ENCODE results near the gene NUP210L.

NUP210L gene

GRCh38 chr1:154154534-154155191 lies at the start of gene NUP210L:
Gene NUP210L, minus strand, starts transcription at chr1:154155073.
- DNase-seq, result no peak

DNA sequence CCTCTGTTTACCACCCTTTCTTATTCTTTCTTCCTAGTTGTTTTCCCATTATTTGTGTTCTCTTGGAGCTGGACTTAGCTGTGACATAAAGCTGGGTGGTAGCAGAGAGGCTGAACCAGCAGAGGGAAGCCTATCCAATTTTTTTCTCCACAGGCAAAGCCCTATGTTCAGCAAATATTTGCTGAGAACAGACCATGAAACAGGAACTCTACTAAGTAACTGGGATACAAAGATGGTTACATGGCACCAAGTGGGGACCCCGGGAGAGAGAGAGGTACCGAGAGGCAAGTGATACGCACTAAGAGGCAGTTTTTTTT lies 44.6 kb upstream of the NUP210L start:
- DNase-seq, result no peak

DNA sequence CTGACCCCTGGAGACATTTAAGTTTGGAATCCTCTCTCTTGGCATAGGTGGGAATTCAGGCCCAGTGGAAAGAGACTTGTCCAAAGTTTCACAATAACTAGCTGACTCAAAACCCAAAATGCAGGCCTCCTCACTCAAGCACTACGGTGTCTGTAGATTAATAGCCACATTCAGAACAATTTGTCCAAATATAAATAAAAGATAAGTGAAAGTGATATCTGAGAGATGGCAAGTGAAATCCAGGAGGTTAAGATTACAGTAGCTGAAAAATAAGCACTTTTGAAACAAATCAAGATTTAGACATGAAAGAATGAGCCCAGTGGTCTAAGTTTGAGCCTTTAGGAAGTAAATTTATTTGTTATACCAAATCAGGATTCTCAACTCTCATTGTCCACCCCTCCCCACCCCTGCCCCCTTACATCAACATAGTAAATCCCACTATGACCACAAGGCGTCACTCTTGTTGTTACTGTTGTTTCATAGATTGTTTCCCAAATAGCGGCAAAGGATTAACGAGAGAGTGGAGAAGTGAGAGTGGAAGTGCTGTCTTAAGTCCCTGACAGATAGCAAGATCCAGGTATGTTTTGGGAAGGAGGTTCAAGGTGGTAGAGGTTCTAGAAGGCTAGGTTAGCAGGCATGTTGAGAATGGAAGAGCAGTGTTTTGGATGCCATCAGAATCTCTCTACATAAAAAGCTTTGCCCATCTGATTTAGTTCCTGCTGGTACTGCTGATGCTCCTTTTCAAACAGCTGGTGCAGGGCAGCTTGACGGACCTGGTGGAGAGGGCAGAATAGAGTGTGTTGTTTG lies 44.1 kb upstream of the NUP210L start:
- DNase-seq, result peak; percentile 38

DNA sequence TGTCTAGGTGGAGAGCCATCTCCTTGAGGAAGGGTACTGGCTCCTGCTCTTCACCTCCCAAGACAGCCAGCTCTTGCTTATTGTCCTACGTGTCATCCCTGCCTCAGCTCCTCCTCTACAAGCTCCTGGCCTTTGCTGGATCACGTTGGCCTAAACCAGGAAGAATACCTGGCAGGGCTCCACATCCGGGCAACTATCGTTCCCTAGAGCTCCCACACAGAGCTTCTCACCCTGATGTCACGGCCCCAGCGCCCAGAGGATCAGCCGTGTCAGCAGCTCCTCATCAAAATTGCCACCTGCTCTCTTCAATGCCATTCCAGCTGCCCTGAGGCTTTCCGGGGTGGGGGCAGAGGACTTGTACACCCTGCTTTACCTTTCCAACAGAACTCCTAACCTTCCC lies 38.9 kb upstream of the NUP210L start:
- no peak for DNase-seq

DNA sequence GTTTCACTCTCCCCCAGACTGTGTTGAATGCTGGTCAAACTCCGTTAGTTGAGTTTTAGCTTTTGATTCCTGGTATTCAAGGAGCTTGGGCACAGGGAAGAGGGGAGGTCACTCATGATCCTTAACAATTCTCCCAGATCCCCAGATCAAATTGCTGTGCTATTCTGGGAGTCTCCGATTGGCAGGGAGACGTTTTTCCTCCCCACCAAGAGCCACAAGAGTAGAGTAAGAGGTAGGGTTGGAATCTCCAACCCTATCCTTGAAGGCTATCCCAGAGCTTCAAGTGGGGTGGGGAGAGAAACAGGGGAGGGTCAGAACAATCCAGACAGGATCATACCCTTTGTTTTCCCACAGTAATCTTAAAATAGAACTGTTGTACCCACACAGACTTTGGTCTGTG lies 37.6 kb upstream of the NUP210L start:
- no peak for DNase-seq

DNA sequence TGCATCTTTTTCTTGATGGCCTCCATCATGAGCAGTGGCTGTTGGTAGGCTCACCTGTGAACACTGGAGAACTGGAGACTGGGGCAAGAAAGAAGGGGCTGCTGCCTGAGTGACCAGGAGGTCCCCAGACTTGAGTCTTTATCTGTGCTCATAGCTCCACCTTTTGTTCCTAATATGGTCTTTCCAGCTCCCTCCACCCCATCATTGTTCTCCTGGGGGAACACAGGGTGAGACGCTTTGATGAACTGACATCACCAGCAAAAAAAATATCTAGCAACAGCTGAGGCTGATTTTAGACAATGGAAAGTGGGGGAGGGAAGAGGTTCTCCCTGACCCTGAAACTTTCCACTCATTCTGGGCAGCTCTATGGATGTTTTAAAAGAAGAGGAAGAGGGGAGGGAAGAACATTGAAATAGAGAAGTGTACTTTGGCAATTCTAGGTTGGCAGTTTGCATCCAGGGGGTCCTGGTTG lies 37.2 kb upstream of the NUP210L start, which contains the start of gene TPM3:
TSS of gene TPM3 (minus strand) at position 111 of the 472 bp plus-strand sequence. CDS start at position 29, 82 bp downstream.
- DNase-seq, result no peak

- DNase-seq, result no peak
Measured at GRCh38 chr1:154190550-154190949, 35.7 kb upstream of the NUP210L start.

GRCh38 chr1:154186852-154187501 lies 32.1 kb upstream of the NUP210L start:
- no peak for DNase-seq

- DNase-seq, result no peak
Measured at GRCh38 chr1:154186177-154186576, 31.3 kb upstream of the NUP210L start.

- DNase-seq, result peak; percentile 95
Measured at GRCh38 chr1:154183046-154183915, 28.4 kb upstream of the NUP210L start.

DNA sequence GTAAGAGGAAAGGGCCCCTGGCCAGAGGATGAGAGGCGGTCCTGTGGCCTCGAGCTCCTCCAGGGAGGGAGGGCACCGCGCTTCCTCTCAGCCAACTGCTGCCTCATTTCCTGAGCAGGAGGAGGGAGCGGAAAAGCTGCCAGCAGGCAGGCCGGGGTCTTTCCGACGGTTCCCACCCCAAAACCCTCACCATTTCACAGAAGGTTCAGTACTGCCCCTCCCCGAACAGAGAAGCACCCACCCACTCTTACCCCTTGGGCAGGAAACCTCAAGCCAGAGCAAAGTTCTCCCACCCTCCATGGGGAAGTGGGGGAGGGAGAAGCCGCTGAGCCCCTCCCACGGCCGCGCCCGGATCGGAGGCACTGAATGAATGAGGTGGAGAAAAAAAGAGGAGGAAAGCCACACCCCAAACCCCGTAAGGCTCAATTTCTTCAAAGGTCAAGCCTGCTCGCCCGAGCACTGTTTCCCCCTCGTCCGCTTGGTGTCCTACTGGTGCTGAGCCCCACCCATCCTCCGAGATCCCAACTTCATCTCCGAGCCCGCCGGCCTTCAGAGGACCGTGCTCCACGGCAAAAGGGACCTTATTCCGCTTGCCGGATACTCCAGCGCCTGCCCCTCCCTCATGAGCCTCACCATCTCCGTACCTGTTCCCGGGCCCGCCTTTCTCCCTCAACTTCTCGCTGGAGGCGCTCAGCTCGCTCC lies 27.6 kb upstream of the NUP210L start:
- no peak for DNase-seq

DNA sequence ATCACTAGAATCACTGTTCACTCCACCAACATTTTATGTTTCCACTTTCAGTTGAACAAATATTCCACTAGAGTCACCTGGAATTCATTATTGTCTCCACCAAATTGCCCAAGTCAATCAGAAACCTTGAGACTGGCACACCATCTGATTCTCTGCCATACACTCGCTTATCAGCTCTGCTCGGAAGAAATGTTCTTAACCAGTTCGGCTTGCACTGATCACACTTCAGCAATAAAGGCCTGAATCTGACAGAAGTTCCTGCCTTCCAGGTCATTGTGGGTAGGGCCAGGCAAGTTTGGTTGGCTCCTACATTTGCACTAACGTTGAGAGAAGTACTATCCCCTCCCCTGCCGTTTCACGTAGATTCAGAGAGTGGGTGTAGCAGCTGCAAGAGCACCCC lies 27.1 kb upstream of the NUP210L start:
- no peak for DNase-seq

DNA sequence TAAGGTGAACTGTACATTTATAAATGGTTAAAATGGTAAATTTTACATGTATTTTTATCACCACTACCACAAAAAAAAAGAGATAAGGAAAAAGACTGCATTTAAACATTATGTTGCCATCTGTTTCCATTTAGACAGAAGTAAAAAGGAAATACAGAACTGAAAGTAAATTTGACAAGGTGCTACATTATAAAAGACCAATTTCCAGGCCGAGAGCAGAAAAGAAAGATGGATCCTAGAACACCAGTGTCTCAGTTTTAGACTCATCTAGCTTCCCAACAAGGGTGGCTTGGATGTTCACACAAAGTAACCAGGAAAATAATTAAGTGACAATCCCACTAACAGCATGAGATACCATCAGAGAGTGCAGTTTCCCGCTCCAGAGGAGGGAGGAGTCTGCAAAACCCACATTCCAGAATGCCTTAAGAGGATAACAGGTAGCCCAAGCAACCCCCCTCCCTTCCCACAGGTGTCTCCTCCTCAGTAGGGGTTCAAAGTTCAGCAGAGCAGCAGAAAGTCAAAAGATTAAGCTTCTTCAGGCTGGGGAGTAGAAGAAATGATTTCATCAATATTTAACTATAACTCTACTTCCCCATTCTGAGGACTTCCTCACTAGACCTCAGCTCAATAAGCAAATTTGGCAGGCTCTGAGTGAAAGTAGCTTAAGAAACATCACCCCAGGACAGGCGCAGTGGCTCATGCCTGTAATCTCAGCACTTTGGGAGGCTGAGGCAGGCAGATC lies 25.2 kb upstream of the NUP210L start:
- no peak for DNase-seq

DNA sequence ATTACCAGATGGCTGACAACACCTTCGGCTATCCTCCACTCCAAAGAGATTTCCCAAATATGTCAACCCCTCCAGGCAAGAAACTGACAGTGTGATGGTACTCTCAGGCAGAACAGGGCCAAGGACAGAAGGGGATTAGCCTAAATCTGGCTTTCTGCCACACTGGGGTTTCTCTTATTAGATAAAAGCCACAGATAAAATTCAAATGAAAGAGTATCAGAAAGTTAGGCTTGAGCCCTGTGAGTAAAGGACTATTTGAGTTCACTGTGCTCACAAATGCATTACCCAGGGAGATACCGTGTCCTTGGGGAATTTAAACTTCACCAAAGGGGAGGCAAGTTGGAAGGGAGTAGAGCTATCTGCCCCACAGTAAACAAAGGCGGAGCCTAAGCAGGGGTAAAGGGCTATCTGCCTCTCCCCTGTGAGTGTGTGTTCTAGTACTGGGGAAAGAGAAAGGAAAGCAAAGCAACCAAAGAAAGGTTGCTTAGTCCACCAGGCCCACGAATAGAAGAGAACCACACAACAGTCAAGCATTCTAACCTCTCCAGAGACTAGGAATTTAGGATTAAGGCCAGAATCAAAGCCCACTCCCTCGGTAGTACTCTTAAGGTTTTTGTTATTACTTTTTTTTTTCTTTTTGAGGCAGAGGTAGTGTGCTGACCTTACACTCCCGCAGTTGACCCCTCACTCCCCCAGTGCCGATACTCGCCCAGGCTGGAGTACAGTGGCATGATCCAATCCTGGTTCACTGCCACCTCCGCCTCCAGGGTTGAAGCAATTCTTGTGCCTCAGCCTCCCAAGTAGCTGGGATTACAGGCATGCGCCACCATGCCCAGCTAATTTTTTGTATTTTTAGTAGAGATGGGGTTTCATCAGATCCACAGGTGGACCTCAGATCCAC lies 24.3 kb upstream of the NUP210L start:
- DNase-seq, result peak; percentile 12

GRCh38 chr1:154178013-154178412 lies 23.1 kb upstream of the NUP210L start:
- DNase-seq, result no peak

- no peak for DNase-seq
Measured at GRCh38 chr1:154176337-154176736, 21.5 kb upstream of the NUP210L start.

DNA sequence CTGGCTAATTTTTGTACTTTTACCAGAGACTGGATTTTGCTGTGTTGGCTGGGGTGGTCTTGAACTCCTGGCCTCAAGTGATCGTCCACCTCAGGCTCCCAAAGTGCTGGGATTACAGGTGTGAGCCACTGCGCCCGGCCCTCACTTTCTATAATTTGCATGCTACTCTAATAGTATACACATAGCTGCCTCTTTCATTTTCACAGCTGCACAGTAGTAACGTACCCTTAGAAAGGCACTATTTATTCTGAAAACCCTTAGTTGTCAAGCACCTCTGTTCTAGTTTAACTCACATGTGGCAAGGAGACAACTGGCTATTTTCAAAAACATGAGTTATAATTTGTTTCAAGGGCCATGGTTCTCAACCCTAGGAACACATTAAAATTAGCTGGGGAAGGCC lies 19.8 kb upstream of the NUP210L start:
- DNase-seq, result no peak

DNA sequence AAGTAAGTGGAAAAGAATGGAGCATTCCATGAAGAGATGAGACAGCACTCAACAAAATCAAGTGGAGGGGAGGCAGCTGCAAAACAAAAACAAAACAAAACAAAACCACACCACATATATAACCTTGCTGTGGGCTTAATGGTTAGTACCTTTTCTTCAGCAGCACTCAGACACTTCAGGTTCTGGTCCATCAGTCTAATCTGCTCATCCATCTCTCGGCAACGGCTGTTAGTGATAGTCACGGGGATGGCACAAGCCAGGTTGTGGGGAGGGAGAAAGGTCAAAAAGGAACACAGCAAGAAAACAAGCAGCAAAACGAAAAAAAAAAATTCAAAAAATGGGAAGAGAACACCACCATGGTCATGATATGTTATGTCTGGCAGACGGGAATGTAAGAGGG lies 17.0 kb upstream of the NUP210L start:
- no peak for DNase-seq

- no peak for DNase-seq
Measured at GRCh38 chr1:154171223-154171583, 16.3 kb upstream of the NUP210L start.

DNA sequence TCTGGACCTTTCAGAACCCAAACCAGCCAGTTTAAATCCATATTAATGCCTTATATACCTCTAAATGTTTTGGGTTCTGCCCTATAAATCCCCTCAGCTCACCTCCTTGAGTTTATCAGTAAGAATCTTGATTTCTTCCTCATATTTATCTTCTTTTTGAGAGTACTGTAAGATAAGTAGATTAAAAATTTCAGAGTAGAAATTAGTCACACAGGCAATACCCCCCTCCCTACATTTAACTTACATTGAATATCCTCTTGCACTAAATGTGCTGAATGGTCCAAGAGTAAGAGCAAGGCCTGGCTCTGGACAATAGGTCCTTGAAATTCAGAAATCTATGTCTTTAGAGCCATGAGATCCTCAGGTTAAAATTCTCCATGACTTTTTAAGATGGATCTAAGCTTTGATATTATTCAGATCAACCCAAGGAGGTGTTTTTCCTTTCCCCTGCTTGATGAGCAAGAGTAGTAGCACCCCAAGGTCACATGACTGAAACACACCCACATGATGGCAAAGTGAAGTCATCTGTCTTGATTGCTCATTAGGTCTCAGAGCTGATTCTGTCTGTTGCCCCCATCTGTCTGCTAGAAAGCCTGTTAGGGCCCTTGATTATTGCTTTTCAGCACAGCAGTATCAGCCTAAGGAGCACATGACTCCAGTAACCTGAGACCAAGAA lies 15.8 kb upstream of the NUP210L start:
- no peak for DNase-seq
